ENCODE measurements around the gene BMPR2. TPM values are rescaled to one million over a fixed set of nuclear protein-coding genes. Genes with fewer than 3 reads are reported as not detected.

The BMPR2 gene
- total RNA-seq, 1 donor: 44.2 TPM

GRCh38 chr2:202423139-202423538 is 47.0 kb downstream of the BMPR2 start:
- no peaks in the 10 kb centered on the region for H3K9me3 ChIP-seq (ENCODE audit: low read depth, low read length)
- no peak overlapping the region for H3K4me2 ChIP-seq (ENCODE audit: insufficient read depth, low read length)
- no peak overlapping the region for H2AFZ ChIP-seq (ENCODE audit: low read length)
- peaks cover 74% of the 10 kb centered on the region for H3K79me2 ChIP-seq (ENCODE audit: insufficient read depth, low read length)
- no peaks in the 10 kb centered on the region for H3K36me3 ChIP-seq (ENCODE audit: insufficient read depth, low read length)
- H4K20me1 ChIP-seq (ENCODE audit: insufficient read depth, low read length): peaks cover 23% of the 10 kb centered on the region
- TF ChIP-seq CTCF (IDR thresholded peaks at IDR 0.05; ENCODE audit: extremely low read depth, low read depth, low read length): no peak
- no peaks in the 10 kb centered on the region for H3K27me3 ChIP-seq (ENCODE audit: insufficient read depth, low read length)
- H3K27ac ChIP-seq (ENCODE audit: low read depth, low read length): no peak overlapping the region
- no peak for DNase-seq (ENCODE audit: insufficient read length, low spot score, missing footprints)
- H3K4me1 ChIP-seq (ENCODE audit: insufficient read depth, low read length): no peaks in the 10 kb centered on the region
- H3K4me3 ChIP-seq (ENCODE audit: insufficient read depth, low read length): no peak overlapping the region

GRCh38 chr2:202425036-202425435 is 48.9 kb downstream of the BMPR2 start:
- DNase-seq (ENCODE audit: insufficient read length, low spot score, missing footprints): no peak
- H3K4me3 ChIP-seq (ENCODE audit: insufficient read depth, low read length): no peak overlapping the region
- no peak overlapping the region for H3K27ac ChIP-seq (ENCODE audit: low read depth, low read length)
- no peaks in the 10 kb centered on the region for H3K4me1 ChIP-seq (ENCODE audit: insufficient read depth, low read length)
- H3K36me3 ChIP-seq (ENCODE audit: insufficient read depth, low read length): no peaks in the 10 kb centered on the region
- H2AFZ ChIP-seq (ENCODE audit: low read length): no peak overlapping the region
- peaks cover 27% of the 10 kb centered on the region for H4K20me1 ChIP-seq (ENCODE audit: insufficient read depth, low read length)
- H3K4me2 ChIP-seq (ENCODE audit: insufficient read depth, low read length): no peak overlapping the region
- peaks cover 79% of the 10 kb centered on the region for H3K79me2 ChIP-seq (ENCODE audit: insufficient read depth, low read length)
- H3K9me3 ChIP-seq (ENCODE audit: low read depth, low read length): no peaks in the 10 kb centered on the region
- H3K27me3 ChIP-seq (ENCODE audit: insufficient read depth, low read length): no peaks in the 10 kb centered on the region
- TF ChIP-seq CTCF (IDR thresholded peaks at IDR 0.05; ENCODE audit: extremely low read depth, low read depth, low read length): no peak

GRCh38 chr2:202426751-202427150 is 50.6 kb downstream of the BMPR2 start:
- Histone ChIP-seq H3K27ac (ENCODE audit: low read depth, low read length) (no peak overlapping the region), H3K36me3 (ENCODE audit: insufficient read depth, low read length) (no peaks in the 10 kb centered on the region), H4K20me1 (ENCODE audit: insufficient read depth, low read length) (peaks cover 39% of the 10 kb centered on the region), H3K27me3 (ENCODE audit: insufficient read depth, low read length) (no peaks in the 10 kb centered on the region), H3K4me1 (ENCODE audit: insufficient read depth, low read length) (no peaks in the 10 kb centered on the region), H3K79me2 (ENCODE audit: insufficient read depth, low read length) (peaks cover 82% of the 10 kb centered on the region), H3K4me3 (ENCODE audit: insufficient read depth, low read length) (no peak overlapping the region), H2AFZ (ENCODE audit: low read length) (no peak overlapping the region), H3K4me2 (ENCODE audit: insufficient read depth, low read length) (no peak overlapping the region), H3K9me3 (ENCODE audit: low read depth, low read length) (no peaks in the 10 kb centered on the region)
- no peak for TF ChIP-seq CTCF (IDR thresholded peaks at IDR 0.05; ENCODE audit: extremely low read depth, low read depth, low read length)
- no peak for DNase-seq (ENCODE audit: insufficient read length, low spot score, missing footprints)

- H3K4me2 ChIP-seq (ENCODE audit: insufficient read depth, low read length): no peak overlapping the region
- no peaks in the 10 kb centered on the region for H3K36me3 ChIP-seq (ENCODE audit: insufficient read depth, low read length)
- H4K20me1 ChIP-seq (ENCODE audit: insufficient read depth, low read length): peaks cover 48% of the 10 kb centered on the region
- no peak for DNase-seq (ENCODE audit: insufficient read length, low spot score, missing footprints)
- peaks cover 79% of the 10 kb centered on the region for H3K79me2 ChIP-seq (ENCODE audit: insufficient read depth, low read length)
- no peak overlapping the region for H3K27ac ChIP-seq (ENCODE audit: low read depth, low read length)
- H3K27me3 ChIP-seq (ENCODE audit: insufficient read depth, low read length): no peaks in the 10 kb centered on the region
- H2AFZ ChIP-seq (ENCODE audit: low read length): no peak overlapping the region
- no peak for TF ChIP-seq CTCF (IDR thresholded peaks at IDR 0.05; ENCODE audit: extremely low read depth, low read depth, low read length)
- no peak overlapping the region for H3K4me3 ChIP-seq (ENCODE audit: insufficient read depth, low read length)
- H3K4me1 ChIP-seq (ENCODE audit: insufficient read depth, low read length): no peaks in the 10 kb centered on the region
- H3K9me3 ChIP-seq (ENCODE audit: low read depth, low read length): no peaks in the 10 kb centered on the region
These were observed 53.2 kb downstream of the BMPR2 start for GRCh38 chr2:202429164-202429980.

All from osteoblast (primary cell).